Activated T-helper 17 cell treated with anti-CD3 and anti-CD28 coated beads, Interleukin-2, amount 50 U/mL, for 72 hours (primary cell): ENCODE data around the gene NFKBIA. TPM values are rescaled to one million over a fixed set of nuclear protein-coding genes. Genes with fewer than 3 reads are reported as not detected.
"Not testable (repeated sequence)": the region's sequence is repeated elsewhere in the genome, so short reads cannot be mapped to it uniquely, and the experiment has no call there.

Experiments
- ATAC-seq: fragments of 150-1000 bp; cut with Tn5 transposase; replicated peaks from 2 replicates; pipeline ENCODE4 v1.10.0; 2021; ENCODE audit warnings: mild to moderate bottlenecking, moderate library complexity
- H3K27ac Mint-ChIP-seq: one replicate; pipeline ENCODE4 v1.8.0; 2022; ENCODE audit warnings: mixed read lengths
- H3K27me3 Mint-ChIP-seq: one replicate; pipeline ENCODE4 v1.8.0; 2022; ENCODE audit warnings: mixed read lengths
- H3K36me3 Mint-ChIP-seq: one replicate; pipeline ENCODE4 v1.8.0; 2022; ENCODE audit warnings: low read depth, mild to moderate bottlenecking, mixed read lengths
- H3K4me1 Mint-ChIP-seq: one replicate; pipeline ENCODE4 v1.8.0; 2022; ENCODE audit warnings: mixed read lengths
- H3K4me3 Mint-ChIP-seq: one replicate; pipeline ENCODE4 v1.8.0; 2022; ENCODE audit warnings: mild to moderate bottlenecking, mixed read lengths
- H3K9me3 Mint-ChIP-seq: one replicate; pipeline ENCODE4 v1.8.0; 2022; ENCODE audit warnings: mixed read lengths
- total RNA-seq, 2 donors: library from RNA; stranded (reverse); gene quantifications; one replicate each; pipeline ENCODE4 v1.2.3, GENCODE V29; 2022

Gene NFKBIA
- total RNA-seq, 2 donors from 2014 or later, result 299 to 554 TPM

- H3K27me3 Mint-ChIP-seq, result no peaks in the 10 kb centered on the region
- peak; percentile 3 for ATAC-seq
- peaks cover 62% of the 10 kb centered on the region for H3K36me3 Mint-ChIP-seq
- H3K4me1 Mint-ChIP-seq, result peaks cover 40% of the 10 kb centered on the region
- H3K27ac Mint-ChIP-seq, result peak overlapping the region; percentile 97
- peak overlapping the region; percentile 97 for H3K4me3 Mint-ChIP-seq
- no peaks in the 10 kb centered on the region for H3K9me3 Mint-ChIP-seq
Measured at GRCh38 chr14:35402323-35403113, 2.0 kb downstream of the NFKBIA start.

- Mint-ChIP-seq H3K27ac (peak overlapping the region; percentile 97), H3K27me3 (no peaks in the 10 kb centered on the region), H3K4me3 (peak overlapping the region; percentile 97), H3K9me3 (no peaks in the 10 kb centered on the region), H3K36me3 (peaks cover 62% of the 10 kb centered on the region), H3K4me1 (peaks cover 36% of the 10 kb centered on the region)
- ATAC-seq, result no peak
Measured at GRCh38 chr14:35401422-35402265, 2.9 kb downstream of the NFKBIA start.

- Mint-ChIP-seq H3K27ac (peak overlapping the region; percentile 97), H3K36me3 (peaks cover 62% of the 10 kb centered on the region)
- ATAC-seq, result no peak
Measured at GRCh38 chr14:35400648-35401421, 3.7 kb downstream of the NFKBIA start.

GRCh38 chr14:35399083-35399937 lies 5.2 kb downstream of the NFKBIA start:
- Mint-ChIP-seq H3K4me3 (peak overlapping the region; percentile 97), H3K27me3 (no peaks in the 10 kb centered on the region), H3K27ac (peak overlapping the region; percentile 97), H3K36me3 (peaks cover 54% of the 10 kb centered on the region), H3K4me1 (peaks cover 22% of the 10 kb centered on the region), H3K9me3 (no peaks in the 10 kb centered on the region)
- no peak for ATAC-seq

More at GRCh38 chr14:35400648-35401421, 3.7 kb downstream of the NFKBIA start:
- H3K27me3 Mint-ChIP-seq, result no peaks in the 10 kb centered on the region
- peak overlapping the region; percentile 97 for H3K4me3 Mint-ChIP-seq
- H3K4me1 Mint-ChIP-seq, result peaks cover 28% of the 10 kb centered on the region
- H3K9me3 Mint-ChIP-seq, result no peaks in the 10 kb centered on the region

GRCh38 chr14:35398071-35398584 lies 6.4 kb downstream of the NFKBIA start:
- Mint-ChIP-seq H3K27me3 (no peaks in the 10 kb centered on the region), H3K4me1 (peaks cover 22% of the 10 kb centered on the region), H3K27ac (peak overlapping the region; percentile 87), H3K4me3 (peak overlapping the region; percentile 23), H3K36me3 (peaks cover 42% of the 10 kb centered on the region), H3K9me3 (no peaks in the 10 kb centered on the region)
- ATAC-seq, result no peak

GRCh38 chr14:35396610-35397009 lies 7.9 kb downstream of the NFKBIA start:
- H3K27me3 Mint-ChIP-seq, ATAC-seq, H3K9me3 Mint-ChIP-seq, H3K4me3 Mint-ChIP-seq: not testable (repeated sequence)
- H3K4me1 Mint-ChIP-seq, result peaks cover 22% of the 10 kb centered on the region
- peaks cover 26% of the 10 kb centered on the region for H3K36me3 Mint-ChIP-seq
- H3K27ac Mint-ChIP-seq, result peak overlapping the region; percentile 40

GRCh38 chr14:35395283-35395682 lies 9.3 kb downstream of the NFKBIA start:
- Mint-ChIP-seq H3K27me3 (no peaks in the 10 kb centered on the region), H3K36me3 (peaks cover 13% of the 10 kb centered on the region), H3K4me1 (peaks cover 15% of the 10 kb centered on the region), H3K4me3 (no peak overlapping the region), H3K9me3 (no peaks in the 10 kb centered on the region), H3K27ac (no peak overlapping the region)
- ATAC-seq, result no peak

- H3K4me1 Mint-ChIP-seq, result peaks cover 15% of the 10 kb centered on the region
- ATAC-seq, result no peak
- no peaks in the 10 kb centered on the region for H3K9me3 Mint-ChIP-seq
- H3K36me3 Mint-ChIP-seq, result peaks cover 6% of the 10 kb centered on the region
- H3K27me3 Mint-ChIP-seq, result no peaks in the 10 kb centered on the region
- H3K27ac Mint-ChIP-seq, result peak overlapping the region; percentile 29
- no peak overlapping the region for H3K4me3 Mint-ChIP-seq
Measured at GRCh38 chr14:35394326-35395013, 10.1 kb downstream of the NFKBIA start.

- Mint-ChIP-seq H3K27ac (peak overlapping the region; percentile 29), H3K4me3 (no peak overlapping the region), H3K4me1 (peaks cover 9% of the 10 kb centered on the region), H3K9me3 (no peaks in the 10 kb centered on the region), H3K27me3 (no peaks in the 10 kb centered on the region), H3K36me3 (peaks cover under 1% of the 10 kb centered on the region)
- no peak for ATAC-seq
Measured at GRCh38 chr14:35393826-35394225, 10.7 kb downstream of the NFKBIA start.

GRCh38 chr14:35392103-35392502 lies 12.4 kb downstream of the NFKBIA start:
- Mint-ChIP-seq H3K36me3 (no peaks in the 10 kb centered on the region), H3K9me3 (no peaks in the 10 kb centered on the region), H3K4me1 (no peaks in the 10 kb centered on the region), H3K27ac (no peak overlapping the region), H3K27me3 (no peaks in the 10 kb centered on the region), H3K4me3 (no peak overlapping the region)
- ATAC-seq, result no peak

GRCh38 chr14:35391388-35391710 lies 13.2 kb downstream of the NFKBIA start:
- H3K27ac Mint-ChIP-seq, result no peak overlapping the region
- peak; percentile 13 for ATAC-seq
- H3K9me3 Mint-ChIP-seq, result no peaks in the 10 kb centered on the region
- H3K4me1 Mint-ChIP-seq, result no peaks in the 10 kb centered on the region
- H3K27me3 Mint-ChIP-seq, result no peaks in the 10 kb centered on the region
- no peaks in the 10 kb centered on the region for H3K36me3 Mint-ChIP-seq
- no peak overlapping the region for H3K4me3 Mint-ChIP-seq

- no peak overlapping the region for H3K4me3 Mint-ChIP-seq
- H3K27ac Mint-ChIP-seq, result no peak overlapping the region
- H3K27me3 Mint-ChIP-seq, result no peaks in the 10 kb centered on the region
- H3K9me3 Mint-ChIP-seq, result no peaks in the 10 kb centered on the region
- ATAC-seq, result peak; percentile 92
- no peaks in the 10 kb centered on the region for H3K36me3 Mint-ChIP-seq
- H3K4me1 Mint-ChIP-seq, result no peaks in the 10 kb centered on the region
Measured at GRCh38 chr14:35390577-35391387, 13.8 kb downstream of the NFKBIA start.
